HepG2 (cell line): ENCODE results near the gene ZNF275. TPM values are rescaled to one million over a fixed set of nuclear protein-coding genes. Genes with fewer than 3 reads are reported as not detected.

Source experiments
- CREM ChIP-seq, 2 experiments: sonication (generic) in 1 of 2; formaldehyde crosslinking in 1 of 2; IDR thresholded peaks; 2 replicates each; pipeline versions ENCODE4 v1.4.0 to v1.6.1; 2016 to 2020; ENCODE audit warnings: antibody characterized with exemption in 1 of 2, mild to moderate bottlenecking in 1 of 2, missing genetic modification reagents in 1 of 2
- ONECUT2 ChIP-seq: sonication (generic); formaldehyde crosslinking; IDR thresholded peaks from 2 replicates; pipeline ENCODE4 v1.4.0; 2020; ENCODE audit warnings: missing genetic modification reagents
- ZNF407 ChIP-seq: sonication (generic); formaldehyde crosslinking; IDR thresholded peaks from one replicate; pipeline ENCODE4 v1.5.1; 2020; ENCODE audit warnings: mild to moderate bottlenecking, missing genetic modification reagents; ENCODE audit errors: not compliant biosample characterization
- ZNF7 ChIP-seq: IDR thresholded peaks from 2 replicates; pipeline ENCODE4 v1.6.1; 2016; ENCODE audit warnings: missing biosample characterization, missing genetic modification reagents
- polyA plus RNA-seq, 8 experiments: library from polyadenylated mRNA; depleted of rRNA in 3 of 8; stranded (reverse) in 7 of 8; unstranded in 1 of 8; fragments of >200 nt; fragmentation: Illumina TruSeq in 4 of 8; extraction: Trizol in 4 of 8; gene quantifications; 2 replicates each; pipeline versions ENCODE4 v1.2.1 to v1.2.3, GENCODE V29; 2011 to 2016; ENCODE audit warnings: low read depth in 4 of 8, missing spikeins in 1 of 8, mixed read lengths in 1 of 8; ENCODE audit not compliant: insufficient read depth in 1 of 8
- total RNA-seq, 5 experiments: library from RNA; depleted of rRNA; stranded (reverse); fragments of >200 nt; fragmentation: Illumina TruSeq; extraction: Trizol; gene quantifications; 2 replicates each; pipeline ENCODE4 v1.2.3, GENCODE V29; 2016; ENCODE audit warnings: low read depth in 1 of 5
- TF ChIP-seq, protein P1 (sequence below): sonication (generic); formaldehyde crosslinking; IDR thresholded peaks from 2 replicates; pipeline ENCODE4 v1.4.0; 2020; ENCODE audit warnings: missing genetic modification reagents

ZNF275 gene
- total and polyA plus RNA-seq, 2 of the 13 experiments (the other 11 are each of a cell fraction or from before 2014, with no cell fraction given) = 6.4 to 11.8 TPM

DNA sequence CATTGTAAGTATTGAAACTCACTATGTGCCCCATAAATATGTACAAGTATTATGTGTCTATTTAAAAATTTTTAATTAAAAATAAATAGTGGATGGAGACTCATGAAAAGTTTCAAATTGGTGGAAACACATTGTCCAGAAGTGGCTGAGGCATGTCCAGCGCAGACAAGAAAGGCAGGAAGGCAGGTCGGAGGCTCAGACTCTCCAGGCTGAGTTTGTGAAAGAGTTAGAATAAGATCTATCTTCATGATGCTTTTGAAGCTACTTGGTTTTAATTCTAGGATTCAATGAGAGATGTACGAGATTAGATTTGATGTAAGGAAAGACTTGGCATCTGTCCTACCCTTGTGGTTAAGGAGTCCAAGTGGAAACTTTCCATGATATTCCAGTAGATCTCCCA is 32.2 kb upstream of the ZNF275 start (continued):
- TF ChIP-seq ZNF407 (no peak), ZNF7 (no peak), ONECUT2 (CRISPR knock-in tag) (no peak), CREM (IDR thresholded peaks at IDR 0.05) (no peak), CREM (CRISPR knock-in tag; IDR thresholded peaks at IDR 0.05) (no peak)
- TF ChIP-seq, protein P1, sequence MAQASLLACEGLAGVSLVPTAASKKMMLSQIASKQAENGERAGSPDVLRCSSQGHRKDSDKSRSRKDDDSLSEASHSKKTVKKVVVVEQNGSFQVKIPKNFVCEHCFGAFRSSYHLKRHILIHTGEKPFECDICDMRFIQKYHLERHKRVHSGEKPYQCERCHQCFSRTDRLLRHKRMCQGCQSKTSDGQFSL (CRISPR knock-in tag) = no peak
